Measurements from ENCODE around the gene KCNJ6. TPM values are rescaled to one million over a fixed set of nuclear protein-coding genes. Genes with fewer than 3 reads are reported as not detected.

KCNJ6 gene
- total RNA-seq, 1 donor: 0.36 TPM

GRCh38 chr21:37737507-37737906 is 178.8 kb downstream of the KCNJ6 start:
- H4K20me1 ChIP-seq (ENCODE audit: insufficient read depth, low read length): no peaks in the 10 kb centered on the region
- no peak overlapping the region for H3K4me2 ChIP-seq (ENCODE audit: insufficient read depth, low read length)
- H3K79me2 ChIP-seq (ENCODE audit: insufficient read depth, low read length): no peaks in the 10 kb centered on the region
- H3K9me3 ChIP-seq (ENCODE audit: low read depth, low read length): no peaks in the 10 kb centered on the region
- no peak for TF ChIP-seq CTCF (IDR thresholded peaks at IDR 0.05; ENCODE audit: extremely low read depth, low read depth, low read length)
- no peaks in the 10 kb centered on the region for H3K36me3 ChIP-seq (ENCODE audit: insufficient read depth, low read length)
- no peak overlapping the region for H3K27ac ChIP-seq (ENCODE audit: low read depth, low read length)
- no peak overlapping the region for H2AFZ ChIP-seq (ENCODE audit: low read length)
- H3K4me3 ChIP-seq (ENCODE audit: insufficient read depth, low read length): no peak overlapping the region
- DNase-seq (ENCODE audit: insufficient read length, low spot score, missing footprints): no peak
- H3K4me1 ChIP-seq (ENCODE audit: insufficient read depth, low read length): no peaks in the 10 kb centered on the region
- H3K27me3 ChIP-seq (ENCODE audit: insufficient read depth, low read length): peaks cover 40% of the 10 kb centered on the region

- Histone ChIP-seq H3K4me3 (ENCODE audit: insufficient read depth, low read length) (no peak overlapping the region), H3K4me1 (ENCODE audit: insufficient read depth, low read length) (no peaks in the 10 kb centered on the region), H3K9me3 (ENCODE audit: low read depth, low read length) (no peaks in the 10 kb centered on the region), H3K36me3 (ENCODE audit: insufficient read depth, low read length) (no peaks in the 10 kb centered on the region), H3K4me2 (ENCODE audit: insufficient read depth, low read length) (no peak overlapping the region), H4K20me1 (ENCODE audit: insufficient read depth, low read length) (no peaks in the 10 kb centered on the region), H2AFZ (ENCODE audit: low read length) (no peak overlapping the region), H3K27ac (ENCODE audit: low read depth, low read length) (no peak overlapping the region), H3K27me3 (ENCODE audit: insufficient read depth, low read length) (peaks cover 38% of the 10 kb centered on the region), H3K79me2 (ENCODE audit: insufficient read depth, low read length) (no peaks in the 10 kb centered on the region)
- TF ChIP-seq CTCF (IDR thresholded peaks at IDR 0.05; ENCODE audit: extremely low read depth, low read depth, low read length): no peak
- DNase-seq (ENCODE audit: insufficient read length, low spot score, missing footprints): no peak
These were observed 181.4 kb downstream of the KCNJ6 start for GRCh38 chr21:37734846-37735245.

- Histone ChIP-seq H2AFZ (ENCODE audit: low read length) (no peak overlapping the region), H3K4me3 (ENCODE audit: insufficient read depth, low read length) (no peak overlapping the region), H3K27me3 (ENCODE audit: insufficient read depth, low read length) (peaks cover 32% of the 10 kb centered on the region), H4K20me1 (ENCODE audit: insufficient read depth, low read length) (no peaks in the 10 kb centered on the region), H3K79me2 (ENCODE audit: insufficient read depth, low read length) (no peaks in the 10 kb centered on the region), H3K4me1 (ENCODE audit: insufficient read depth, low read length) (no peaks in the 10 kb centered on the region), H3K27ac (ENCODE audit: low read depth, low read length) (no peak overlapping the region), H3K9me3 (ENCODE audit: low read depth, low read length) (no peaks in the 10 kb centered on the region), H3K4me2 (ENCODE audit: insufficient read depth, low read length) (no peak overlapping the region), H3K36me3 (ENCODE audit: insufficient read depth, low read length) (no peaks in the 10 kb centered on the region)
- no peak for DNase-seq (ENCODE audit: insufficient read length, low spot score, missing footprints)
- no peak for TF ChIP-seq CTCF (IDR thresholded peaks at IDR 0.05; ENCODE audit: extremely low read depth, low read depth, low read length)
These were observed 183.3 kb downstream of the KCNJ6 start for GRCh38 chr21:37732927-37733326.

GRCh38 chr21:37724201-37724600 is 192.1 kb downstream of the KCNJ6 start:
- H3K9me3 ChIP-seq (ENCODE audit: low read depth, low read length): no peaks in the 10 kb centered on the region
- no peak for DNase-seq (ENCODE audit: insufficient read length, low spot score, missing footprints)
- H4K20me1 ChIP-seq (ENCODE audit: insufficient read depth, low read length): no peaks in the 10 kb centered on the region
- H2AFZ ChIP-seq (ENCODE audit: low read length): no peak overlapping the region
- no peak for TF ChIP-seq CTCF (IDR thresholded peaks at IDR 0.05; ENCODE audit: extremely low read depth, low read depth, low read length)
- no peak overlapping the region for H3K4me3 ChIP-seq (ENCODE audit: insufficient read depth, low read length)
- no peak overlapping the region for H3K27ac ChIP-seq (ENCODE audit: low read depth, low read length)
- peaks cover 13% of the 10 kb centered on the region for H3K27me3 ChIP-seq (ENCODE audit: insufficient read depth, low read length)
- H3K4me1 ChIP-seq (ENCODE audit: insufficient read depth, low read length): no peaks in the 10 kb centered on the region
- no peaks in the 10 kb centered on the region for H3K79me2 ChIP-seq (ENCODE audit: insufficient read depth, low read length)
- H3K36me3 ChIP-seq (ENCODE audit: insufficient read depth, low read length): no peaks in the 10 kb centered on the region
- no peak overlapping the region for H3K4me2 ChIP-seq (ENCODE audit: insufficient read depth, low read length)
